AML-193 (cell line): ENCODE measurements around the gene TSPEAR.

Experiments used
- DNase-seq, 2 experiments: peaks; one replicate each; lab custom pipeline; 2025; lab: John Stamatoyannopoulos, UW

The TSPEAR gene

DNA sequence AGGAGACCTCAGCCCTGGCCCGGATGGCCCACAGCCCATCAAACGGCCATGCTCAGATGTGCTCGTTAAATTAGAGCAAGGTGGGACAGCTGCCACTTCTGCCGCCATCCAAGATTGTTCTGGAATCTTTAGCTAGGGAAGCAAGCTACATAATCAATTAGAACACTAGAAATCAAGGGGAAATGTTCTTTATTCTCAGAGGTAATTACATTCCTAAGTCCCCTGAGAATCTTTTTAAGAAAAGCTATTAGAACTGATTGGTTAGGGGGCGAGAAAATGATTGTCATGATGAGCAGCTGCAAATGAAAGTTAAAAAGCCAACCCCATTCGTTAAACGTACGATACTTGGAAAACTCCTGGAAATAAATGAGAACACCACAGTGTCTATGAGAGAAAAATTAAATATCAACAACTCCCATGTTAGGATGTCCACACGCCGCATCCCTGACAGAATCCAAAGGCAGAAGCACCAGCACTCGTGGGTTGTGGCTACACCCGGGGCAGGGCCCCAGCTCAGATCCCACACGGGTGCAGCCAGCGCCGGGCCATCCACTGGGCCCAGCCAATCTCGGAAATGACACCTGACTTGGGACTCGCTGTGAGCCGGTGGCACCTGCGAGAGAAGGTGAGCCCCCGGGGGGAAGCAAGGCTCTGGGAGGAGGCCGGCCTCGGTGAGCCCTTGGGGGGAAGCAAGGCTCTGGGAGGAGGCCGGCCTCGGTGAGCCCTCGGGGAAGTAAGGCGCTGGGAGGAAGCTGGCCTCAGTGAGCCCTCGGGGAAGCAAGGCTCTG, 209.0 kb downstream of the TSPEAR start:
- no peak for DNase-seq

DNA sequence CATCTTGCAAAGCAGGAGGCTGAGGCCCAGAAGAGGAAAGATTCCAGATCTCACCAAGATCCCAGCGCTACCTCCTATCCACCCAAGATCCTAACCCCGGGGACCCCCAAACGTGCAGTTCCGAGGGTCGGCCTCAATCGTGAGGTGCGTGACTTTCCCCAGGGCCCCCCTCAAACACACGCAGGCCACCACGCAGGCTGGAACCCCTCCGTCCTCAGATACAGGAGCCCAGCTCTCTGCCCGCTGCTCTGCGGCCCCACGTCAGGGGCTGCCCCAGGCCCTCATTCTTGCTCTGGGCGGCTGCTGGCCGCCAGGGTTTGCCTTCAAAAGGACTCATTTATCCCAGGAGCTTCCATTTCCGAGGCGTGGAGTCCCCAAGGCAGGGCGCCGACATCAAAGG, 211.3 kb downstream of the TSPEAR start:
- DNase-seq: no peak

DNA sequence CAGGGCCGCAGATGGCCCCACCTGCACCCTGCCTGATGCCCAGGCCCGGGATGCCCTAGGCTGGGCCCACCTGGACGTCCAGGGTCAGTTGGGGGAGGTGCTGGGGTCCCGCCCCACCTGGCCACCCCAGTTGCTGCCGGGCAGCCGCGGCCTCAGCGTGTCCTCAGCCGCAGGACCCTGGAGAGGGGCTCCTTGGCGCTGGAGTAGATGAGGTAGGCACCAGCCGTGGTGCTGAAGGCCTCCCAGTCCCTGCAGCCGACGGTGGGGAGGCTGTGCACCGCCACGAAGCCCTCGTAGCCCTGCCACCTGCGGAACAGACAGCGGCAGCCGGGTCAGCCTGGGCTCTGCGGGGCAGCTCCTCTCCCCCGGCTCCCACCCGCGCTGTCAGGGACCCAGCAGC, 211.7 kb downstream of the TSPEAR start:
- DNase-seq: no peak

DNA sequence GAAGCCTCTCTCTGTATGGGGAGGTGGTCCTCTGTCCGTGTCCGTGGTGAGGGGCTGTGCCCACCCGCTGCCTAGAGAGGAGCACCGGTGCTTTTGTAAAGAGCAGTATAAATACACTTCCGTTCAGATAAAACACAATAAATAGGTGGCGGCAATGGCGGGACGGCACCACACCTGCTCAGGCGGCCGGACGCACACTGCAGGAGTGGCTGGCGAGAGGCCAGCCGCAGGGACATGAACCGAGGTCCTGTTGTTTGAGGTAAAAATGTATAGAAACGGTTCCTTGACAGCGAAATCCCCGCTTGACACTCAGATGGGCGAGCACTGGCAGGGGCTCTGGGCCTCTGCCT, 212.2 kb downstream of the TSPEAR start:
- no peak for DNase-seq

DNA sequence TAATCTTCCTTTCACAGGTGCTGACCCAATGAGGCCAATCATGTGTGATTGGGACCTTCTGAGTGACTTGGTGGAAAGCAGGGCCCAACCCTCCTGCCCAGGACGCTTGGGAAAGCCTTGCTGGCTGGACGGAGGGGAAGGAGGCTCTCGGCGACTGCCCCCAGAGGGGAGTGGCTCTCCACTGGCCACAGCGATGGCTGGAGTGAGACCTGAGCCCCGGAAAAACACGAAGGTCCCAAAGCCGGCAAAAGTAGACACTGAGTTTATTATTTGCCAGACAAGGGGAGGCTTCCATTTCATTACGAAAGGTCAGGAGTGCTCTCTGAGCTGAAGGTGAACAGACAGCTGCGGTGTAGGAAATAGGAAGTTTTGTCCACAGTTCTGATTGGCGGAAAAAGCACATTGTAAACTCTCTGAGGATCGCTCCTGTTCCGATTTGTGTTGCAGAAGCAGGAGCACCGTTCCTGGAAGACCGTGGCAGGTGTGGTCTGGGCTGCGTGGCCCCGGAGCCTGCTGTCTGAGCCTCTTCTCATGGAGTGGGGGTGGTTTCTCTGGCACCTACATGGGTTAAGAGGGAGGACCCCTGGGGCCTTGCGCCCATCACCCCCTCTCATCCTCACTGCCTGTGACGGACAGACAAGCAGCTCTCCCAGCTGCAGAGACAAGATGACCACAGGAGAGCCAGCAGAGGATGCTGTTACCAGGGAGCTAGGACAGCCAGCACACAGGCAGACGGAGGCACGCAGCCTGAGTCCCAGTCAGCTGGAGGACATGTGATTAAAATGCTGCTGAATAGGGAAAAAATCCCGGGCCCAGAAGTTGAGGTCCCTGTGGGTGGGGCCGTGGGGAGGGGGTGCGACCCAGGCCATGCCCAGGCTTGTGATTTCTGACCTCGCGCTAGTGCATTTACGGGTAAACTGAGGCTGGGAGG, 212.8 kb downstream of the TSPEAR start:
- DNase-seq: no peak

DNA sequence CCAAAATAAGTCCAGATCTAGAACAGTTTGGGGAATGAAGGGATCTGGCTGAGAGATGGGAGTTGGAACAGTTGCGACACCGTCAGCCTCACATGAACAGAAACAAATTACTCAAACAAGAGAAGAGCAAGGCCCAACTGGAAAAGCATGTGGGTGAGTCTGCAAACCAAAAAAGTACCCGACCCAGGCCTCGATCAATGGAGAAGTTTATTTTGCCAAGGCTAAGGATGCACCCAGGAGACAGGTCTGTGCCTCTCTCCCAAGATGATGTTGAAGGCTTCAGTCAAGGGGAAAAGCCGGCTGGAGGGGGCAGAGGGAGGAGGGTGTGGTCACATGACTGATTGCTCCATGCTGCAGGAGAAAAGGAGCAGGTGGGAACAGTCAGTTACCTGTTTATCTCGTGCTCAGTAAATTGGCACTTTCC, 213.7 kb downstream of the TSPEAR start:
- no peak for DNase-seq

DNA sequence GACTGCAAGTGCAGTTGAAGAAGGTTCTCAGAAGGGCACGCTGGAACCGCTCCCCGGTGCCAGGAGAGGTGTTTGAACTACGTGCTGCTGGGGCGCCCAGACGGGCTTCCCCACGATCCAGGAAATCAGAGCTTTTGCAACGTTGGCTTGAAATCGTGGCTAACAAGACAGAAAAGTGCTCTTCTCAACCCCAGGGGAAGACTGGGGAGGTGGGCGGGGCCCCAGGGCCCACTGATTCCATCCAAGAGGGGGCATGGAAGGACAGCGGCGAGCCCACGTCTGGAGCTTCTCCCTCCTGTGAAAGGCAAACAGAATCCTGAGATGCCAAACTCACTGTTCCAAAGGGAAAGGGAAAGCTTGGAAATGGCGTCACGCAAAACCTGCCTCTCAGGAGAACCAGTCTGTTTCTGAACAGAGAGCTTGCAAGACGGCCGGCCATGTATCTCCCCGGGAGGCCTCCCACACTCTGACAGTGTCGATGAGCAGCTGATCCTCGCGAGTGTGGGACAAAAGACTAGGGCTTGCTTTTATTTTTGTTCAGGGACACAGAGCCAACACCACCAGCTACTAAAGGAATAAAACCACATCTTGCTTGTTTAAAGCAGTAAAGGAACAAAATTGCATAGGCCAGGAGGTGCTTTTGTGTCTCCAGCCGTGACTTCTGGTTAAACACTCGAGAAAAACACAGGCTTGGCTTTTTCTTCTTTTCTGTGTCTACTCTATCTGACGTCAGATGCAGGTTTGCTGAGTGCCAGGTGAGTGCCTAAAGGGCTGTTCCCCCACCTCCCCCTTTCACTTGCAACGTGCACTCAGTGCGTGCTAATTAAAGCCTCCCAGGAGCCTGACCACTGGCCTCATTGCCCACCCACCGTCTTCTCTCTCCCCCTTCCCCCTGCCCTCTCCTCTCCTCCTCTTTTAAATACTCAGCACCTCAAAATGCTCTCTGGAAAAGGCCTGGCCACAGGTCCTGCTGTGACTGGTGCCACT, 214.5 kb downstream of the TSPEAR start:
- no peak for DNase-seq

DNA sequence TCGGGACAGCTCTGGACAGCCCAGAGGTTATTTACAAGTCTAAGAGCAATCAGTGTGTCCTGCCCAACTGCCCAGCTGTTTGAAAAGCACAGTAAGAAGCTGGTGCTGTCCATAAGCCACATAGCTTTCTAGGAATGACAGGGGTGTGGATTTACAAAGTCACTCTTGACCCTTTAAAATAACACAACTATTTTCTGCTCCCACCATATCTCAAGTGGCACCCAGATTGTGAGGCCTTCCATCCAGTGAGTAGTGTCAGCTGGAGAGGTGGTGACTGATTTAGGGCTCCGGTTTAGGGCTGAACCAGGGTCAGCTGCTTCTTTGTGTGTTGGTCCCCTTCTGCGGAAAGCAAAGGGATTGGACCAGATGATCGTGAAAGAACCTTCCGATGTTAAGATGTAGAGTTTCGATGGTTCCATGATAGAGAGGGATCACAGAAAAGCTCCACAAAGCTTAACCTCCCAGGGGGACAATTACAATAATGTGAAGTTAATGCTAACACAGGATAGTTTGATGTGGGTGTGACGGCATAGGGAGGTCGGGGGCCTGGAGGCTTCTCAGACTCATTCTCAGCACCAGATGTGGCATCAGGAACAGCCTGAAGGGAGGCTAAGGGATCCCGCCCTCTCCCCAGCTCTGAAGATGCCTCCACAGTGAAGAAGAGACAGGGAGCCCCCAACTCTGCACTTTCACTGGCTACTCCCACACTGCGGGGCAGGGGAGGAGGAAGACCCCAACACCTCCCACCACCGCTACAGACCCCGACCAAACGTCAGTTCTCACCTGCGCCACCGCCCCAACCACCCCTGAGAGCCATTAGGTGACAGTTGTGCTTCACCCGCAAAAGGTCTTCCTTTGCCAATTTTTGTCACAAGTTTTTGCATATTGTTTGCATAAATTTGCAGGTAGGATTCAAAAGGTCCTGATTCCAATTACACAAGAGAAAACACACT, 215.5 kb downstream of the TSPEAR start:
- DNase-seq: no peak

DNA sequence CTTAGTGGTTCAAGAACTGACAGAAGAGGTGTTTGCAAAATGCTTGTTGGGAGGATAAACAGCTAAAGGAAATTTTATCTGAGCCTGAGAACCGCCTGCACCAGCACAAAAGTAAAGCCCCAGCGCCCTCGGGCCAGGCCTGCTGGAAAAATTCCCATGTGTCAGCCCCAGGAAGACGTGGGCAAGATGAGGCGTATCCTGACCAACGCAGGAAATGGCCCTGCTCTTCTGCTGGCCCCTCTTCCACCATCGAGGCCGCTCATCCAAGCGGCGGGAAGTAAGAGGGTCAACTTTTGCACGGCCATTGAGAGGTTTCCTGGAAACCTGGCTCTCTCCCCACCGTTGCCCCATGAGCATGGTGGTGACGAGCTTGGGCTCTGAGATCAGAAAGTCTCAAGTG, 216.4 kb downstream of the TSPEAR start:
- no peak for DNase-seq

DNA sequence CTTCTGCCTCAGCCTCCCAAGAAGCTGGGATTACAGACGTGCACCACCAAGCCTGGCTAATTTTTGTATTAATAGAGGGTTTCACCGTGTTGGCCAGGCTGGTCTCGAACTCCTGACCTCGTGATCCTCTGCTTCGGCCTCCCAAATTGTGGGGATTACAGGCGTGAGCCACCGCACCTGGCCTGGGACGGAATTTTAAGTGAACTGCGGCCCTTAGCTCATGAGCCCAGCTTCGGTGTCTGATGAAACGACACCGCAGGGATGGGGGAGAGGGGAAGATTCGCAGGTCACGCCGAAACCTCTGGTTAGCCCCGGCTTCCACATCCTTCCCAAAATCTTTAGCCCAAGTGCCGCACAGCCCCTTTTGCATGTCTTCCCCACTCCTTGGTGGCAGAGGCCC, 217.0 kb downstream of the TSPEAR start:
- no peak for DNase-seq

DNA sequence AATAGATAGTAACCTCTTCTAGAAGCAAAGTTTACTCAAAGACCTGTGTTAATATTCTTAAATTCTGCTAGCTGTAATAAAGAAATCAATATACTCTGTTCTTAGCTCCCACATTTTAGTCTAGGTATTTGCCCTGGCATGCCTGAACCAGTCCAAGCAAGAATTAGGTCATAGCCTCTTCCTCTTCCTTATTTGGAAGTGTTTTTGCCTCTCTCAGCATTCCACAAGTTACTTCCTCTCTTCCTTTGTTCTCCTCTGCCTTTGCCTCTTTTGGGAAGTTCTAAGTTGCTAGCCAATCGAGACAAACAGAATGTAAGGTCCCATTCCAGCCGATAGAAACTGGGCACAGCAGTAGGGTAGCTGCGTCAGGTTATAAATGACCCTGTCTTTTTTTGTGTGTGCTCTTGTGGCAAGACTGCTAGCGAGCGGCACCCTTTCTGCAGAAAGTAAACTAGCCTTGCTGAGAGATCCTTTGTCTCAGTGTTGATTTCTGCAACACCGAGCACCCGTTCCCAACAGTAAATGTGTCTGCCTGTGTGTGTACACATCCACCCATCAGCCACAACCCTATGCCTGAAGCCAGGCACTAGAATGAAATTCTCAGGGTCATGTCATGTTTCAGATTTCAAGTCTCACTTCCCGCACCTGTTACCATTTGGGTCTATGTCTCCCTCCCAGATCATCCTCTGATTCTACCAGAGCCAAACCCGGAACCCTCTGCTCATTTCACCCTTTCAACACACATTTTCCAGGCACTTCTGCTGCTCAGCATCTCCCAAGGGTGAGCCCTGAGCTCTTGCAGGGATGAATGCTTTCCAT, 218.6 kb downstream of the TSPEAR start:
- DNase-seq: no peak

DNA sequence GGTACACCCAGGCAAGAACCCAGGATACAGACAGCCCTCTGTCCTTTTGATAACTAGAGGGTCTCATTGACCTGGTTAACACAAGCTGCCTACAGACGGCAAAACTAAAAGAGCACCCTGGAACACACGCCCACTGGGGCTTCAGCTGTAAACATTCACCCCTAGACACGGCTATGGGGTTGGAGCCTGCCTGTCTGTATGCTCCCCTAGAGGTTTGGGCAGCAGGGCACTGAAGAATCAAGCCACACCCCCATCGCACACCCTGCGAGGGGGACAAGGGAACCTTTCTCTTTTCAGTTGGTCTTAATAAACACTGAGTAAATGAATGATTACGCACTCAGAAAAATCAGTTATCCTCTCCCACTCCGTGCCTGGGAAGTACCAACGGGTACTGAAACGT, 220.6 kb downstream of the TSPEAR start:
- DNase-seq: no peak

DNA sequence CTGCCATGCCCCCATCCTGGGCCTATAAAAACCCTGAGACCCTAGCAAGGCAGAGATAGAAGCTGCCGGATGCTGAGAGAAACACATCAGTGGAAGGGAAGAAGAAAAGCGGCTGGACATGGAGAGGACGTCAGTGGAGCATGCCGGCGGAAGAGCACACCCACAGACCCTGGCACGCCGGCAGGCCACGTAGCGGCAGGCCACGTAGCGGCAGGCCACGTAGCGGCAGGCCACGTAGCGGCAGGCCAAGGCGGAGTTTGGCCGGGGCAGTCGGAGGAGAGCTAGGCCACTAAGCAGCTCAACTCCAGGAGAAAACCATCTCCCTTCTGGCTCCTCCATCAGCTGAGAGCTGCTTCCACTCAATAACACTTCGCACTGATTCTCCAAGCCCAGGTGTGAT, 221.0 kb downstream of the TSPEAR start:
- no peak for DNase-seq

DNA sequence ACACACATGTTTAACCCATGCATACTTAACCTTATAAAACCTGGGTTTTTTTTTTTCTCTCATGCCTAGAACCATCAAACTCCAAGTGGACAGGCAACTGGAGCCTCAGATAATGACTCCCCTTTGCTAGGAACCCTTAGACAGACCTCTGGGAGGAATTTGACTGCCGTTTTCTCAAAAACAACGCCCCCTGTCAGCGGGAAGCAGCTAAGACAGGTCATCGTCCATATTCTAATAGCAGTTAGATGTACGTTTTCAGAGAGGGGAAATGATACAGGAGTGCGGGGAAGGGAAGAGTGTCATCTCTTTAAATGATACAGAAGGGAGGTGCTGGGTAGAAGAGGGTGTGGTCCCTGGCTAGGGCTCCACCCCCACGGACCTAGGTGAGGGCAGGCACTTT, 221.4 kb downstream of the TSPEAR start:
- no peak for DNase-seq

DNA sequence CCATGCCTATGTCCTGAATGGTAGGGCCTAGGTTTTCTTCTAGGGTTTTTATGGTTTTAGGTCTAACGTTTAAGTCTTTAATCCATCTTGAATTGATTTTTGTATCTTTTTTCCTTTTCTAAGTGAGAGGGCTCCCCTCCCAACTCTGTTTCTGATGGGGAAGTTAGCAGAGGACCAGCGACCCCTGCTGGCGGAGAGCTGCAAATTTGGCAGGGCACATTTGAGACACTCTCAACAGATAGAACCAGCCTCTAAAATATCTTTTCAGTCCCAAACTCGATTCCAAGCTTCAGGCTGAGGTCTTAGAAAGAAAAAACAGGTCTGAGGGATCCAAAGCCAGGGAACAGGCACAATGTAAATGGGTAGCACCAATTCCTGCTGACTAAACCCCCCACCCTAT, 223.5 kb downstream of the TSPEAR start:
- peak in 1 of 2 experiments; percentile 22 for DNase-seq

DNA sequence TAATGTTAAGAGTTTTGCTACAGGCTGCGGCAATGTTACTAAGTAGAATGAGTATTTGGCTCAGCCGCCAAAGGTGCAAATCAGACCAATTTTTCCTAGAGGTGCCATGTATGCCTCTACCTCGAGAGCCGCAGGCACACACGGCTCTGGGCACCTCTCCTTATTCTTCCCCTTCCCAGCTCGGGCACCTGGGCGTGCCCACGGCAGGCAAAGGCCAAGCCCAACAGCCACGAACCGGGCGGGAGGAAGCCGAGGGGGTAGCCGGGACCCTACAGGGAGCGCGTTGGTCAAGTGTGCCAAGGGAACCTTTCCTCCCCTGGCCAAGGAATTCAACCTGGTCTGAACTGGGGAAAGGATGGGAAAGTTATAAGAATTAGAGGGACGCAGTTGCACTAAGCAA, 225.1 kb downstream of the TSPEAR start:
- DNase-seq: no peak

DNA sequence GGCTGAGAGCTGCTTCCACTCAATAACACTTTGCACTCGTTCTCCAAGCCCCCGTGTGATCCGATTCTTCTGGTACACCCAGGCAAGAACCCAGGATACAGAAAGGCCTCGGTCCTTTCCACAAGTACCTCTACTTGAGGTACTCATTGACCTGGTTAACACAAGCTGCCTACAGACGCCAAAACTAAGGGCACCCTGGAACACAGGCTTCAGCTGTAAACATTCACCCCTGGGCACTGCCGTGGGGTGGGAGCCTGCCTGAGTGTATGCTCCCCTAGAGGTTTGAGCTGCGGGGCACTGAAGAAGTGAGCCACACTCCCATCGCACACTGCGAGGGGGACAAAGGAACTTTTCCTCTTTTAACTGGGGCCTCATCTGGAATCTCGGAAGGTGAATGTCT, 225.6 kb downstream of the TSPEAR start:
- DNase-seq: no peak

DNA sequence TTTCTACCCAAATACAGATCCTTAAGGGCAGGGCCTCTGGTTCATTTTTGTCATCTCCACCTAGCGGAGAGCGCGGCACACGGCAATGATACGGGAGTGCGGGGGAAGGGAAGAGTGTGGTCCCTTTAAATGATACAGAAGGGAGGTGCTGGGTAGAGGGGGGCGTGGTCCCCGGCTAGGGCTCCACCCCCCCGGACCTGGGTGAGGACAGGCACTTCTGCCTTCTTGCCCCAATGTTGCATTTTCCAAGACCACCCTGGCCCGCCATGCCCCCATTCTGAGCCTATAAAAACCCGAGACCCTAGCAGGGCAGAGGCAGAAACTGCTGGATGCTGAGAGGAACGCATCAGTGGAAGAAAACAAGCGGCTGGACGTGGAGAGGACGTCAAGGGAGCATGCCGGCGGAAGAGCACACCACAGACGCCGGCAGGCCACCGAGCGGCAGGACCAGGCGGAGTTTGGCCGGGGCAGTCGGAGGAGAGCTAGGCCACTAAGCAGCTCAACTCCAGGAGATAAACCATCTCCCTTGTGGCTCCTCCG, 226.0 kb downstream of the TSPEAR start:
- DNase-seq: no peak

DNA sequence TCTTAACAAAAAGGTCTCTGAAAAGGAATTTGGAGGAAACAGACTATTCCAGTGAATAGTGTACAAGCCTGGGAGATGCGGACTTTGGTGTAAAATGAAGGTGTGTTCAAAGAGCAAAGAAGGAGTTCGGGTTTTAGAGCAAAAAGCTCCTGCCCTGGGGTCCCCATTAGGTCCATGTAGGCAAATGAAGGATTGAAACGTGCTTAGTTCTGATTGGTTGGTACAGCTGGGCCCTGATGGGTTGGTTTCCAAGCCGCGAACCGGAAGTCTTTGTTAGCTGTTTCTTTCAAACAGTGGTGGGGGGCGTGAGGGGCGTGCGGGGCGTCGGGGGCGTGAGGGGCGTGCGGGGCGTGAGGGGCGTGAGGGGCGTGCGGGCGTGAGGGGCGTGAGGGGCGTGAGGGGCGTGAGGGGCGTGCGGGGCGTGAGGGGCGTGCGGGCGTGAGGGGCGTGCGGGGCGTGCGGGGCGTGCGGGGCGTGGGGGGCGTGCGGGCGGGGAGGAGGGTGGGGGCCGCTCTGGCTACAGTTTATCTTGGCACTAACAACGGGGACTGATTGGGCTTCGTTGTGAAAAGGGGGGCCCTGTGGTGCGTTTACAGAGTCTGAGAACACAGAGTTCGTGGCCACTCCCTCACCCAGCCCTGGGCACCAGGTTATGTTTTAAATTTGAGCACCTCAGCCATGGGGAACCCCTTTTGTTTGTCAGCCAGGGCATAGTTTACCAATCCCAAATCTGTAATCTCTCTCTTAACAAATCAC, 226.7 kb downstream of the TSPEAR start:
- DNase-seq: no peak
